Measurements from ENCODE around the gene LRBA.

DNA sequence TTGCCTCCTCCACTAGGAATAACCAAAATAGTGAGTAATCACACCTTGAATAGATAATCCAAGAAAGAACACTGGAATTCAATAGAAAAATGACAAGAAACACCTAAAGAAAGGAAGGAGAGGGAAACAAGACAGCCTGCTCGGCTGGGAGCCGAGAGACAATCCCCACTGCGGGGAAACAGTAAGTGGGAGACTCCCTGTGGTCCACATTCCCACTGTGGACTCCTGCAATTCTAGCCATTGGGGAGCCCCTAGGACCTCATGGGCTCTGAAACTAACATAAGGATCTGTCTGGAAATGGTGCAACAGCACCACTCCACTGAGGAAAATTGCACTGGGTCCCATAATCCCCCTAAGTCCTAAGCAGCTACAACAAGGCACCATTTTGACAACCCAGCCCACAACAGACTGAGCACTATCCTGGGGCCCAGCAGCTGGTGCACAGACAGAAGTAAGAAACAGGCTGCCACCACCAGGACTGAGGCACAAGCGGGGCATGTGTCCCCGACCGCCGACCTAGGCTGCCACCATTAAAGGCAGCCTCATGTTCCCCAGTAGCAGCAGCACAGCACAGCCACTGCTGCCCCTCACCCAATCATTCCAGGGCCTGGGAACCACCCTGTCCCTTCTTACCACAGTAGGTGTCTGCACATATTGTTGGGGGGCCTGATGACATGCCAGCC, 14.2 kb downstream of the LRBA start:
- TF ChIP-seq, protein P1, sequence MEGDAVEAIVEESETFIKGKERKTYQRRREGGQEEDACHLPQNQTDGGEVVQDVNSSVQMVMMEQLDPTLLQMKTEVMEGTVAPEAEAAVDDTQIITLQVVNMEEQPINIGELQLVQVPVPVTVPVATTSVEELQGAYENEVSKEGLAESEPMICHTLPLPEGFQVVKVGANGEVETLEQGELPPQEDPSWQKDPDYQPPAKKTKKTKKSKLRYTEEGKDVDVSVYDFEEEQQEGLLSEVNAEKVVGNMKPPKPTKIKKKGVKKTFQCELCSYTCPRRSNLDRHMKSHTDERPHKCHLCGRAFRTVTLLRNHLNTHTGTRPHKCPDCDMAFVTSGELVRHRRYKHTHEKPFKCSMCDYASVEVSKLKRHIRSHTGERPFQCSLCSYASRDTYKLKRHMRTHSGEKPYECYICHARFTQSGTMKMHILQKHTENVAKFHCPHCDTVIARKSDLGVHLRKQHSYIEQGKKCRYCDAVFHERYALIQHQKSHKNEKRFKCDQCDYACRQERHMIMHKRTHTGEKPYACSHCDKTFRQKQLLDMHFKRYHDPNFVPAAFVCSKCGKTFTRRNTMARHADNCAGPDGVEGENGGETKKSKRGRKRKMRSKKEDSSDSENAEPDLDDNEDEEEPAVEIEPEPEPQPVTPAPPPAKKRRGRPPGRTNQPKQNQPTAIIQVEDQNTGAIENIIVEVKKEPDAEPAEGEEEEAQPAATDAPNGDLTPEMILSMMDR (IDR thresholded peaks at IDR 0.05; ENCODE audit: low read depth, low read length, poor library complexity, severe bottlenecking) = no peak
- TF ChIP-seq EZH2phosphoT487 (IDR thresholded peaks at IDR 0.05; ENCODE audit: borderline replicate concordance, low read length) = no peak
